MV-4-11 (cell line): ENCODE data around the gene NUP210L.

ENCODE experiments used
- DNase-seq: peaks from one replicate; lab custom pipeline; 2025; lab: John Stamatoyannopoulos, UW

The NUP210L gene

DNA sequence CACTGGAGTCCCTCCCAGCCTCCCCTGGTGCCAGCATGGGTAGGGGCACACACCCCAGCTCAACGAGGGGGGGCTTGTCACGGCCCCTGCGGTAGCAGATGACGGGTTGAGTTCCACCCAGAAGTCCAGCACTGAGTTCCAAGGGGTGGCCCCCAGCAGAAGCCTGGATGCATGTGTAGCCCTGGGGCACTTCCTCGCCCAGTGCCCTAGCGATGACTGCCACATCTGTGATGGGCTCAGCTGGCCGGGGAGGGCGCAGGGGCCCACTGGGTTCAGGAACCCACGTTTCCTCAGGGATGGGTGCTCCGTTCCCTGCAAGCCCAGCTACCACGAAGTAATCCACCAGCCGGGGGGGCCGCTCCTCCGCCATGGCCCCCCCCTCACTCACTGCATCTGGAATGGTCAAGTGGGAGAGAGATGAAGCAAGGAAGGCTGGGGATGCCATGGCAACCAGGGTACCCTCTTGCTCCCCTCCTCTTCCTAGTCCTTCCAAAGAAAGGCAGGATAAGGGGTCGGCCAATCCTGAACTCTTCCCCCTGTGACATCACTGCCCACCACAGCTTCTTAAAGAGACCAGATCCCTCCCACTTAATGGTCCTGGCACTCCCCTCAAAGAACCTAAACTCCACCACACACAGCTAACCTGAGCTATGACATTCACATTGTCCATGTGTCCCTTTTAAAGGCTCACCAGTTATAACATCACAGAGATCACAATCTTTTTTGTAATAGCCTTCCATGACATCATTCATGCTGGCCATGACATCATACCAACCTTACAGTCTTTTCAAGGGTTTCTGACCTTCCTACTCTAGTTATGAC, 210.7 kb downstream of the NUP210L start:
- DNase-seq = peak; percentile 50

GRCh38 chr1:153942766-153943549, 211.9 kb downstream of the NUP210L start:
- DNase-seq = no peak
